Ishikawa (cell line): ENCODE data around the gene CCT4.

Experiments
- CEBPB ChIP-seq: IDR thresholded peaks from 2 replicates; pipeline ENCODE4 v1.6.1; 2012
- CREB1 ChIP-seq: IDR thresholded peaks from 2 replicates; pipeline ENCODE4 v1.6.1; 2012; ENCODE audit warnings: low read depth
- EGR1 ChIP-seq: IDR thresholded peaks from 2 replicates; pipeline ENCODE4 v1.6.1; 2012
- EP300 ChIP-seq: IDR thresholded peaks from 2 replicates; pipeline ENCODE4 v1.6.1; 2012; ENCODE audit warnings: borderline replicate concordance
- FOXM1 ChIP-seq: IDR thresholded peaks from 2 replicates; pipeline ENCODE4 v1.6.1; 2012; ENCODE audit warnings: low read depth, borderline replicate concordance
- MAX ChIP-seq: IDR thresholded peaks from 2 replicates; pipeline ENCODE4 v1.6.1; 2012
- RAD21 ChIP-seq: IDR thresholded peaks from 2 replicates; pipeline ENCODE4 v1.6.1; 2012; ENCODE audit warnings: low read depth
- REST ChIP-seq: IDR thresholded peaks from 2 replicates; pipeline ENCODE4 v1.6.1; 2012; ENCODE audit warnings: low read depth, mild to moderate bottlenecking
- TAF1 ChIP-seq: IDR thresholded peaks from 2 replicates; pipeline ENCODE4 v1.6.1; 2012; ENCODE audit warnings: low read depth, mild to moderate bottlenecking
- TCF12 ChIP-seq: IDR thresholded peaks from 2 replicates; pipeline ENCODE4 v1.6.1; 2012; ENCODE audit warnings: low read depth
- TEAD4 ChIP-seq: IDR thresholded peaks from 2 replicates; pipeline ENCODE4 v1.6.1; 2012
- USF1 ChIP-seq: IDR thresholded peaks from 2 replicates; pipeline ENCODE4 v1.6.1; 2012
- YY1 ChIP-seq: IDR thresholded peaks from 2 replicates; pipeline ENCODE4 v1.6.1; 2012; ENCODE audit warnings: low read depth

GRCh38 chr2:61855318-61855613, 33.2 kb downstream of the CCT4 start:
- TF ChIP-seq REST (no peak), MAX (no peak), EP300 (no peak), CREB1 (no peak), CEBPB (no peak), EGR1 (no peak), TEAD4 (no peak), USF1 (no peak), RAD21 (no peak), YY1 (0 out of 2 replicates have a peak, but pooled peaks have one; percentile 23), FOXM1 (no peak), TAF1 (peak; percentile 57; the same call in 1 of the 2 replicates), TCF12 (no peak)
